Measurements from ENCODE around the gene TFCP2. TPM values are rescaled to one million over a fixed set of nuclear protein-coding genes. Genes with fewer than 3 reads are reported as not detected.
A peak's percentile ranks its signal among the peaks of the same experiment; 100 is the strongest.

Gene TFCP2
- total RNA-seq, 1 donor from 2014 or later, result 46.3 TPM

DNA sequence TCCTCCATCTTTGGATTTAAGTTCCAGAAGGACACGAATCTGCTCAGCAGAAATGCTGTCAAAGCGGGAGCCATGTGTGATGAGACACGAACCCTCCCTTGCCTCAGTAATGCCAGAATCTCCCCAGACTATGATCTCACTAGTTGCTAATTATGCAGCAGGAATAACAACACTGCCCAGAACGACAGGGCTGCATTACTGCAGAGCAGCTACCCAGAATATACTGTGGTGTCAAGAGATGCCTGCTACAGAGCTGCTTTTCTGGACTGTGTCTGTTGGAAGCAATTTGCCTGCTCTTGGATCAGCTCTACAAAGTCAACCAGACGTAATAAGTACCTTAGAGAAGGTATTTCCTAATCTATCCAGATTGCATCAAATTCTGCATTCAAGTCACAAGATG is 95.0 kb downstream of the TFCP2 start:
- no peaks in the 10 kb centered on the region for H3K27me3 Mint-ChIP-seq
- H3K27ac Mint-ChIP-seq, result no peak overlapping the region
- peaks cover 25% of the 10 kb centered on the region for H3K36me3 Mint-ChIP-seq (ENCODE audit: low read depth)
- intact Hi-C loops (cut with micrococcal nuclease), result no loop called here
- no peak overlapping the region for H3K4me3 Mint-ChIP-seq
- DNase-seq, result no peak
- peaks cover 26% of the 10 kb centered on the region for H3K4me1 Mint-ChIP-seq
- H3K9me3 Mint-ChIP-seq, result no peaks in the 10 kb centered on the region

GRCh38 chr12:51076236-51076930 is 96.6 kb downstream of the TFCP2 start:
- Mint-ChIP-seq H3K4me3 (peak overlapping the region; percentile 1), H3K9me3 (no peaks in the 10 kb centered on the region), H3K36me3 (ENCODE audit: low read depth) (peaks cover 29% of the 10 kb centered on the region), H3K4me1 (peaks cover 16% of the 10 kb centered on the region), H3K27ac (peak overlapping the region; percentile 1), H3K27me3 (no peaks in the 10 kb centered on the region)
- no peak for DNase-seq
- intact Hi-C loops (cut with micrococcal nuclease), result no loop called here

- H3K4me1 Mint-ChIP-seq, result peaks cover 15% of the 10 kb centered on the region
- intact Hi-C loops (cut with micrococcal nuclease), result no loop called here
- H3K36me3 Mint-ChIP-seq (ENCODE audit: low read depth), result peaks cover 27% of the 10 kb centered on the region
- H3K4me3 Mint-ChIP-seq, result no peak overlapping the region
- no peaks in the 10 kb centered on the region for H3K9me3 Mint-ChIP-seq
- H3K27ac Mint-ChIP-seq, result no peak overlapping the region
- H3K27me3 Mint-ChIP-seq, result no peaks in the 10 kb centered on the region
- no peak for DNase-seq
Measured at GRCh38 chr12:51075390-51075789, 97.5 kb downstream of the TFCP2 start.

DNA sequence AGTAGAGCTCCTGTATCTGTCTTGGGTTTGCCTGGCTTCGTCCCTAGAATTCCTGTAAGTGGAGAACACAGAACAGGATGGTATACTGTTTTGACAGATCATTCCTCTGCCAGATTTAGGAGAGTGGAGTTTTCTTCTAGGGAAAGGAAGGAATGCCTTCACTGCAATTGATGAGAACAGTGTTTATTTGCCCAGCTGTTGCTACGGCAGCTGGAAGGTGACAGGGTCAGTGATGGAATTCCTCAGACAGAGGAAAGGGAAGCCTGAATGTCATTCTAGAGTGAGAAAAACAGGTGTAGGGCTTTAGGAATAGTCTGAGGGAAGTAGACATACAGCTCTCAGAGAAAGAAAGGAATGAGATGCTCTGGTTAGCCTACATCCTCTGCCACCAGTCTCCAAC is 101.3 kb downstream of the TFCP2 start:
- H3K4me1 Mint-ChIP-seq, result peaks cover 11% of the 10 kb centered on the region

GRCh38 chr12:51070004-51070403 is 102.9 kb downstream of the TFCP2 start:
- peaks cover 45% of the 10 kb centered on the region for H3K36me3 Mint-ChIP-seq (ENCODE audit: low read depth)
- no peak for DNase-seq
- no peaks in the 10 kb centered on the region for H3K4me1 Mint-ChIP-seq
- no peaks in the 10 kb centered on the region for H3K27me3 Mint-ChIP-seq
- intact Hi-C loops (cut with micrococcal nuclease), result no loop called here
- H3K9me3 Mint-ChIP-seq, result no peaks in the 10 kb centered on the region
- peak overlapping the region; percentile 5 for H3K27ac Mint-ChIP-seq
- no peak overlapping the region for H3K4me3 Mint-ChIP-seq

More for the DNA sequence above, 101.3 kb downstream of the TFCP2 start:
- no peaks in the 10 kb centered on the region for H3K27me3 Mint-ChIP-seq
- intact Hi-C loops (cut with micrococcal nuclease), result no loop called here
- peaks cover 40% of the 10 kb centered on the region for H3K36me3 Mint-ChIP-seq (ENCODE audit: low read depth)
- no peak overlapping the region for H3K4me3 Mint-ChIP-seq
- no peak overlapping the region for H3K27ac Mint-ChIP-seq
- no peak for DNase-seq
- no peaks in the 10 kb centered on the region for H3K9me3 Mint-ChIP-seq

DNA sequence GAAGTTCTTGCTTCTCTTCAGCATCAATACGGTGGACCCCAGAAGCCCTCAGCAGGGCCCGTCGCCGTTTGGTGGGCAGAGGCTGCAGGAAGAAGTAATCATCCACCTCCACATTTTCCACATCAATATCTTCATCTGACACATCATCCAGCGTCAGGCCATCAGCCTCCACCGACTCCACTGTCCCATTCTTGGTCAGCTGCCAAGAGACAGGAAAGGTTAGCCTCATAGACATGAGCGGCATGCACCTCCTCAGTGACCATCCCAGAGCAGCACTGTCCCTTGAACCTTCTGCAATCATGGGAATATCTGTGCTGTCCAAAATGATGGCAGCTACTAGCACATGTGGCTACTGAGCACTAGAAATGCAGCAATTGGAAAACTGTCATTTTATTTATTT is 105.2 kb downstream of the TFCP2 start:
- peaks cover 45% of the 10 kb centered on the region for H3K36me3 Mint-ChIP-seq (ENCODE audit: low read depth)
- peak overlapping the region; percentile 22 for H3K27ac Mint-ChIP-seq
- no peaks in the 10 kb centered on the region for H3K27me3 Mint-ChIP-seq

DNA sequence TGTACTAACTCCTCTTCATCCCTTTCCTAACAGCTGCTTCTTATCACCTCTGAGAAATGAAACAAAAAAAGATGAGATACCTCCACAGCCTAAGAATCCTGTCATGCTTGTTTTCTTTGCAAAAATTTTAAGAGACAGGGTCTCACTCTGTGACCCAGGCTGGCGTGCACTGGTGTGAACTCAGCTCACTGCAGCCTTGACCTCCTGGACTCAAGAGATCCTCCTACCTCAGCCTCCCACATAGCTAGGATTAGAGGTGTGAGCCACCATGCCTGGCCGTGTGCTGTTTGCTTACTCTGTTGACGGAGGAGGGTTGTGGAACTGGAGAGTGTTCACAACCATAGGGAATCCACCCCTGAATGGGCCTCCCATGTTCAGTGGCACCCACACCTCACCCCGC is 105.7 kb downstream of the TFCP2 start:
- no peak overlapping the region for H3K27ac Mint-ChIP-seq
- no peaks in the 10 kb centered on the region for H3K4me1 Mint-ChIP-seq

More for the DNA sequence above, 105.2 kb downstream of the TFCP2 start:
- DNase-seq, result no peak
- Mint-ChIP-seq H3K4me3 (no peak overlapping the region), H3K4me1 (no peaks in the 10 kb centered on the region), H3K9me3 (no peaks in the 10 kb centered on the region)
- intact Hi-C loops (cut with micrococcal nuclease), result no loop called here

GRCh38 chr12:51065530-51065929 is 107.4 kb downstream of the TFCP2 start:
- Mint-ChIP-seq H3K27me3 (no peaks in the 10 kb centered on the region), H3K36me3 (ENCODE audit: low read depth) (peaks cover 48% of the 10 kb centered on the region), H3K4me3 (no peak overlapping the region), H3K4me1 (no peaks in the 10 kb centered on the region), H3K9me3 (no peaks in the 10 kb centered on the region), H3K27ac (no peak overlapping the region)
- no peak for DNase-seq
- intact Hi-C loops (cut with micrococcal nuclease), result no loop called here

More for the DNA sequence above, 105.7 kb downstream of the TFCP2 start:
- Mint-ChIP-seq H3K9me3 (no peaks in the 10 kb centered on the region), H3K27me3 (no peaks in the 10 kb centered on the region), H3K36me3 (ENCODE audit: low read depth) (peaks cover 47% of the 10 kb centered on the region), H3K4me3 (no peak overlapping the region)
- intact Hi-C loops (cut with micrococcal nuclease), result no loop called here
- DNase-seq, result no peak

DNA sequence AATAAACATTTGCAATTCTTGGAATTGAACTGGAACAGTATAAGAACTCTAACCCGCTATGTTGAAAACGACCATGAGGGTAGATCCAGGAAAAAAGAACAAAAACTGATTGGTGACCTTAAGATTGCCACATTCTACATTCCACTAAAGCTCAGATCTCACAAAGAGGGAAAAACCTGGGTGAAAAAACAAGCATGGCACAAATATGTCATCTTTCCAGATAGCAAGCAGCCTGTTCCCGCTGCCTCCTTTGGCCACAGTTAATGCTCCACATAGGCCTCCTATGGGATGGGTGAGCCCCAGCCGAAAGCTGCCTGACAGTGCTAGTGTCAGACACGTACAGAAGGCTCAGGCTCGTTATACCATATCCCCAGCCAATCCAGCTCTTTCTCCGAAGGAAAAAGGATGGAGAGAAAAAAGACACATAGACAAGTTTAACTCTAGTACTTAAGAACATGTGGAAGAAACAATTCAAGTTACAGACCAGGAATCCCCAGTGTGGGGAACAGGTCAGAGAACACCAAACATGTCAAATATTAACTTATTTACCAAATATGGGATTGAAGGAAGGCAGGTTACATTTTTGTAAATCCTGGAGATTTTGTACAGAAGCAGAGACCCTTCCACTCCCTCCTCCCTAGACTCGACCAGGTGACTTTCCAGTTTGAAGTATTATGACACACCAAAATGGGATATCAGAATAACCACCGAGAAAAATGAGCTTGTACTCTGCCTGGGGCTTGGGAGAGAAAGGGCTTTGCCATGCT is 110.1 kb downstream of the TFCP2 start:
- H3K36me3 Mint-ChIP-seq (ENCODE audit: low read depth), result peaks cover 57% of the 10 kb centered on the region
- peak overlapping the region; percentile 61 for H3K27ac Mint-ChIP-seq
- intact Hi-C loops (cut with micrococcal nuclease), result no loop called here
- H3K9me3 Mint-ChIP-seq, result no peaks in the 10 kb centered on the region
- no peak overlapping the region for H3K4me3 Mint-ChIP-seq
- no peak for DNase-seq
- H3K27me3 Mint-ChIP-seq, result no peaks in the 10 kb centered on the region
- H3K4me1 Mint-ChIP-seq, result no peaks in the 10 kb centered on the region

GRCh38 chr12:51059086-51059485 is 113.8 kb downstream of the TFCP2 start:
- H3K27me3 Mint-ChIP-seq, result no peaks in the 10 kb centered on the region
- H3K9me3 Mint-ChIP-seq, result no peaks in the 10 kb centered on the region
- intact Hi-C loops (cut with micrococcal nuclease), result no loop called here
- no peak overlapping the region for H3K27ac Mint-ChIP-seq
- no peak for DNase-seq
- no peak overlapping the region for H3K4me3 Mint-ChIP-seq
- peaks cover 60% of the 10 kb centered on the region for H3K36me3 Mint-ChIP-seq (ENCODE audit: low read depth)
- no peaks in the 10 kb centered on the region for H3K4me1 Mint-ChIP-seq

GRCh38 chr12:51056242-51056641 is 116.7 kb downstream of the TFCP2 start:
- intact Hi-C loops (cut with micrococcal nuclease), result no loop called here
- Mint-ChIP-seq H3K9me3 (no peaks in the 10 kb centered on the region), H3K27ac (no peak overlapping the region), H3K27me3 (no peaks in the 10 kb centered on the region), H3K36me3 (ENCODE audit: low read depth) (peaks cover 60% of the 10 kb centered on the region), H3K4me3 (no peak overlapping the region), H3K4me1 (peaks cover 5% of the 10 kb centered on the region)
- DNase-seq, result no peak

DNA sequence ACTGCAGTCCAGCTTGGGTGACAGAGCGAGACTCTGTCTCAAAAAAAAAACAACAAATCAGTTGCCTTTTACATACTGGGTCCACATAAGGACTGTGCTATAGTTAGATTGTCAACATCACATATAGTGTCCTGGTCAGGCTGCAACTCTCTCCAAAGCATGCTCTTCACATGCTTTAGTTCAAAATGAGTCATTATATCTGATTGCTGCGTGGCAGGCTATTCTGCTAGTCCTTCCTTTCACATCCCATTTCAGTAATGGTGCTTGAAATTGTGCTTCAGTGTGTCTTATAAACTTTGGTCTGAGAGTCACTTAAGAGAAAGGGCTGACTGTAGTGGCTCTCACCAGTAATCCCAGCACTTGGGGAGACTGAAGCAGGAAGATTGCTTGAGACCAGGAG is 117.9 kb downstream of the TFCP2 start:
- intact Hi-C loops (cut with micrococcal nuclease), result no loop called here
- no peak overlapping the region for H3K27ac Mint-ChIP-seq
- DNase-seq, result no peak
- no peak overlapping the region for H3K4me3 Mint-ChIP-seq
- peaks cover 5% of the 10 kb centered on the region for H3K4me1 Mint-ChIP-seq
- no peaks in the 10 kb centered on the region for H3K27me3 Mint-ChIP-seq
- no peaks in the 10 kb centered on the region for H3K9me3 Mint-ChIP-seq
- peaks cover 53% of the 10 kb centered on the region for H3K36me3 Mint-ChIP-seq (ENCODE audit: low read depth)

DNA sequence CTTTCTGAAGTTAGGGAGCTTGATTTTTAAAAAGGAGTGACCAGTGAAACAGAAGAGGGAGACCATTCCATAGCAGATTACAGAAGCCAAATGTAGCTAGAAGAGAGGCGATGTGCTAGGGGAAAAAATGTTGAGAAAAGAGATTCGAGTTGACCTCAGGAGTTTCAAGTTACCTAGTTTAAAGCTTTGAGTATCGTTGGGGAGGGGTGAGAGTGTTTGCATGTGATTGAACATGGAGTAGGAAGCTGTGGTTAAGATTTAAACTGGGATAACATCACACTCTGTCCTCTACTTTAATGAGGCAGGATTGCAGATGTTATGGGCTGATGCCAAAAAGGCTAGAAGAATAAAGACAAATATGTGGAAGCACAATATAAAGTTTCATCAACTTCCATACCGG is 121.1 kb downstream of the TFCP2 start:
- no peak for DNase-seq
- peak overlapping the region; percentile 68 for H3K27ac Mint-ChIP-seq
- peaks cover 40% of the 10 kb centered on the region for H3K36me3 Mint-ChIP-seq (ENCODE audit: low read depth)
- intact Hi-C loops (cut with micrococcal nuclease), result no loop called here
- H3K9me3 Mint-ChIP-seq, result no peaks in the 10 kb centered on the region
- H3K27me3 Mint-ChIP-seq, result no peaks in the 10 kb centered on the region
- H3K4me3 Mint-ChIP-seq, result no peak overlapping the region
- H3K4me1 Mint-ChIP-seq, result peaks cover 25% of the 10 kb centered on the region

DNA sequence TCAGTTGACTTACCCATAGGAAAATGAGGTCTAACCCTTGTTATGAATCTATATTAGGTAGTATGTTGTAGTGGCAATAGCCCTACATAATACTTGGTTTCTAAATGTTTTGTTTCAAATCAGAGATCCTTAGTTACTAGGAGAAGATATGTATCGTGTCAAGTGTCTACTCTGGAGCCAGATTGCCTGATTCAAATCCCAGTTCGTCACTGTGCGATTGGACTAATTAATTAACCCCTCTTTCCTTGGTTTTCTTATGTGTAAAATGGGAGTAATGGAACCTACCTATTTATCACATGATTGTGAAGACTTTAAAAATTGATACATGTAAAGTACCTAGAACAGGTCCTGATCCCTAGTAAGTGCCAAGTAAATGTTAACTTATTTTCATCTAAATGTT is 123.4 kb downstream of the TFCP2 start:
- Mint-ChIP-seq H3K36me3 (ENCODE audit: low read depth) (peaks cover 28% of the 10 kb centered on the region), H3K27ac (peak overlapping the region; percentile 90)

More for the DNA sequence above, 123.4 kb downstream of the TFCP2 start:
- intact Hi-C loops (cut with micrococcal nuclease), result loop anchor here (2.0 to 5.0 kb wide), 3 partner anchors 273 to 647 kb away; partner anchors contain the start of genes BIN2 and LARP4
- Mint-ChIP-seq H3K4me3 (peak overlapping the region; percentile 93), H3K9me3 (no peaks in the 10 kb centered on the region), H3K4me1 (peaks cover 26% of the 10 kb centered on the region), H3K27me3 (no peaks in the 10 kb centered on the region)
- no peak for DNase-seq

Measured in activated CD4-positive, alpha-beta T cell treated with anti-CD3 and anti-CD28 coated beads, Interleukin-2, amount 10 ng/mL, durations not matched to agents 24 days and 14 days (primary cell).